ENCODE data around the gene LGR5. TPM values are rescaled to one million over a fixed set of nuclear protein-coding genes. Genes with fewer than 3 reads are reported as not detected.
A peak's percentile ranks its signal among the peaks of the same experiment; 100 is the strongest.

Gene LGR5
- total RNA-seq, 1 experiment from 2014 or later = 4.5 TPM

DNA sequence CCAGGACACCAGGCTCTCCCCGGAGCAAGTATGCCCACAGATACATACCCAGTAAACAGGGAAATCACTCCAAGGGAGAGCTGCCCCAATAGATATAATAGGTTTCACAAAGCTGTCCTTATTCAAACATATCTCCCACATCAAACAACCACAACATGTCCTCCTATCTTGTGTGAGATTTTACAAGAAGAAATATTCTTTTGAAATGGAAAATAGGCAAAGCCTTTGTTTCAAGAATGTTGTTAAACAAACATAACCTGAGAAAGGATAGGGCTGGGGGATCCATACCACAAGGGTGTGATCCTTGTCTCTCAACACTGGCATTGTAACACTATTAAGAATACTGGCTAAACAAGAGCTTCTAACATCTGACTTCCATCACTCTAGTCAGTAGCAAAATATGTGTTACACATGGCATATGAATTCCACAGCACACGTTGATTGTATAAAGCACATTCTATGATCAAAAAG is 32.9 kb downstream of the LGR5 start:
- no peak for DNase-seq (ENCODE audit: low spot score)
- POLR2A ChIA-PET (ENCODE audit: low non-redundant PET) = no interaction called here
- TF ChIP-seq, protein P1, sequence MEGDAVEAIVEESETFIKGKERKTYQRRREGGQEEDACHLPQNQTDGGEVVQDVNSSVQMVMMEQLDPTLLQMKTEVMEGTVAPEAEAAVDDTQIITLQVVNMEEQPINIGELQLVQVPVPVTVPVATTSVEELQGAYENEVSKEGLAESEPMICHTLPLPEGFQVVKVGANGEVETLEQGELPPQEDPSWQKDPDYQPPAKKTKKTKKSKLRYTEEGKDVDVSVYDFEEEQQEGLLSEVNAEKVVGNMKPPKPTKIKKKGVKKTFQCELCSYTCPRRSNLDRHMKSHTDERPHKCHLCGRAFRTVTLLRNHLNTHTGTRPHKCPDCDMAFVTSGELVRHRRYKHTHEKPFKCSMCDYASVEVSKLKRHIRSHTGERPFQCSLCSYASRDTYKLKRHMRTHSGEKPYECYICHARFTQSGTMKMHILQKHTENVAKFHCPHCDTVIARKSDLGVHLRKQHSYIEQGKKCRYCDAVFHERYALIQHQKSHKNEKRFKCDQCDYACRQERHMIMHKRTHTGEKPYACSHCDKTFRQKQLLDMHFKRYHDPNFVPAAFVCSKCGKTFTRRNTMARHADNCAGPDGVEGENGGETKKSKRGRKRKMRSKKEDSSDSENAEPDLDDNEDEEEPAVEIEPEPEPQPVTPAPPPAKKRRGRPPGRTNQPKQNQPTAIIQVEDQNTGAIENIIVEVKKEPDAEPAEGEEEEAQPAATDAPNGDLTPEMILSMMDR (conservative IDR thresholded peaks at IDR 0.05; ENCODE audit: low read depth, low read length) = no peak
- TF ChIP-seq EZH2 (IDR thresholded peaks at IDR 0.05; ENCODE audit: borderline replicate concordance, low read depth, low read length, poor library complexity, severe bottlenecking) = no peak
- intact Hi-C loops (cut with micrococcal nuclease; ENCODE audit: unreplicated experiment) = no loop called here
- Histone ChIP-seq H3K9me3 (ENCODE audit: low read depth, low read length, poor library complexity, severe bottlenecking) (no peaks in the 10 kb centered on the region), H3K36me3 (ENCODE audit: insufficient read depth, low read length, poor library complexity, severe bottlenecking) (no peaks in the 10 kb centered on the region), H3K27me3 (replicated peaks; ENCODE audit: insufficient read depth, low read depth, low read length, poor library complexity) (no peaks in the 10 kb centered on the region), H3K27ac (ENCODE audit: low read depth, low read length, poor library complexity, severe bottlenecking) (no peak overlapping the region), H3K4me3 (ENCODE audit: low read depth, low read length, poor library complexity, severe bottlenecking) (no peak overlapping the region), H3K4me1 (ENCODE audit: insufficient read depth, low read length, poor library complexity, severe bottlenecking) (peaks cover 6% of the 10 kb centered on the region)
- BruUV-seq (replicated peaks) = no TSS peak
- CTCF ChIA-PET = no interaction called here

DNA sequence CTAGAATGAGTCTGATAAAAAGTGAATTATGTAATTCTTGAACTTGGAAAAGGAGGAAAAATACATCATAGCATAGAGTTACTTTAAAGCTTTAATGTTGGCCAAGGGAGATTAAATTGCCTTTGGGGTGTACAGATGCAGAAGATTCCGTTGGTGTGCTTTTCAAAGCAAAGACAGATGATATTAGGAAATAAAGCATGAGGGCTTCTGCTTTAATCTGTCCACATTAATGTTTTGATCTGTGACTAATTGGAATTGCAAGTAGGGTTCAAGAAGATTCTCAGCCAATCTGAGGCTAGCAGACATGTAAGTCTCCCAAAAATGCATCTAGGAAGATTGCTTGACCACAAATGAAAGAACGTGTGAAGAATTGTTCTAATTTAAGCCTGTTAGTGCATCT is 35.2 kb downstream of the LGR5 start:
- BruUV-seq (replicated peaks) = no TSS peak
- TF ChIP-seq EZH2 (IDR thresholded peaks at IDR 0.05; ENCODE audit: borderline replicate concordance, low read depth, low read length, poor library complexity, severe bottlenecking) = no peak
- TF ChIP-seq, protein P1 (conservative IDR thresholded peaks at IDR 0.05; ENCODE audit: low read depth, low read length) = no peak
- intact Hi-C loops (cut with micrococcal nuclease; ENCODE audit: unreplicated experiment) = no loop called here
- ChIA-PET CTCF (no interaction called here), POLR2A (ENCODE audit: low non-redundant PET) (no interaction called here)
- no peak for DNase-seq (ENCODE audit: low spot score)
- Histone ChIP-seq H3K27me3 (replicated peaks; ENCODE audit: insufficient read depth, low read depth, low read length, poor library complexity) (no peaks in the 10 kb centered on the region), H3K4me3 (ENCODE audit: low read depth, low read length, poor library complexity, severe bottlenecking) (no peak overlapping the region), H3K27ac (ENCODE audit: low read depth, low read length, poor library complexity, severe bottlenecking) (no peak overlapping the region), H3K36me3 (ENCODE audit: insufficient read depth, low read length, poor library complexity, severe bottlenecking) (no peaks in the 10 kb centered on the region), H3K9me3 (ENCODE audit: low read depth, low read length, poor library complexity, severe bottlenecking) (no peaks in the 10 kb centered on the region), H3K4me1 (ENCODE audit: insufficient read depth, low read length, poor library complexity, severe bottlenecking) (peaks cover 6% of the 10 kb centered on the region)

DNA sequence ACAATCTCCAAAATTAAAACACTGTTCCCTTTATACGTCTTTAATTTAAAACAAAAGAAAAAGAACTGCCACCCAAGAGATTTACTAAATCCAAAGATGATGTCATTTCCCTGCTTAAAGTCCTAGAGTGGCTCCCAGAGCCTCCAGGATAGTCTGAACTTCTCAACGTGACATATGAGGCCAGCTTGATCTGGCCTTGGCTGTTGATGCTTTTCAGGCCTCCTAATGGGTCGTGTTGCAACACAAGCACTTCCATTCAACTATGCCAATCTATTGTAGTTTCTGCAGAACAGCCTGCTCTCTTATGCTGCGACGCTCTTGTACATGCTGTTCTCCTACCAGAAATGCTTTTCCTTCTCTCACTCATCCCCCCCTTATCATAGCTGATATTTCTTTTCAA is 35.7 kb downstream of the LGR5 start:
- H3K9me3 ChIP-seq (ENCODE audit: low read depth, low read length, poor library complexity, severe bottlenecking) = no peaks in the 10 kb centered on the region
- peak; percentile 47 for DNase-seq (ENCODE audit: low spot score)
- no peaks in the 10 kb centered on the region for H3K36me3 ChIP-seq (ENCODE audit: insufficient read depth, low read length, poor library complexity, severe bottlenecking)
- no peaks in the 10 kb centered on the region for H3K27me3 ChIP-seq (replicated peaks; ENCODE audit: insufficient read depth, low read depth, low read length, poor library complexity)
- POLR2A ChIA-PET (ENCODE audit: low non-redundant PET) = interaction anchor here (0.5 kb wide), 1 partner anchor 140 kb away, joined by 4 read pairs; no protein-coding TSS in a partner anchor
- CTCF ChIA-PET = no interaction called here
- no TSS peak for BruUV-seq (replicated peaks)
- no peak overlapping the region for H3K4me3 ChIP-seq (ENCODE audit: low read depth, low read length, poor library complexity, severe bottlenecking)
- intact Hi-C loops (cut with micrococcal nuclease; ENCODE audit: unreplicated experiment) = no loop called here
- H3K27ac ChIP-seq (ENCODE audit: low read depth, low read length, poor library complexity, severe bottlenecking) = no peak overlapping the region
- H3K4me1 ChIP-seq (ENCODE audit: insufficient read depth, low read length, poor library complexity, severe bottlenecking) = peaks cover 6% of the 10 kb centered on the region
- TF ChIP-seq EZH2 (IDR thresholded peaks at IDR 0.05; ENCODE audit: borderline replicate concordance, low read depth, low read length, poor library complexity, severe bottlenecking) = no peak
- TF ChIP-seq, protein P1 (conservative IDR thresholded peaks at IDR 0.05; ENCODE audit: low read depth, low read length) = no peak

All from A673 (cell line).